PFSK-1 (cell line): Measurements from ENCODE around the gene PGRMC2.

Experiments
- FOXP2 ChIP-seq: optimal IDR thresholded peaks from 2 replicates; pipeline ENCODE3; 2011; ENCODE audit warnings: borderline replicate concordance, control low read depth, inconsistent platforms; ENCODE audit not compliant: insufficient read depth; ENCODE audit errors: extremely low read length, extremely low read depth
- POLR2AphosphoS5 ChIP-seq: IDR thresholded peaks from 2 replicates; pipeline ENCODE4 v1.6.1; 2012; ENCODE audit warnings: low read depth, mild to moderate bottlenecking, control low read depth, low read length, moderate library complexity
- SIN3A ChIP-seq: IDR thresholded peaks from 2 replicates; pipeline ENCODE4 v1.6.1; 2012; ENCODE audit warnings: mild to moderate bottlenecking, low read length, moderate library complexity, borderline replicate concordance; ENCODE audit not compliant: insufficient read depth
- TAF1 ChIP-seq: IDR thresholded peaks from 2 replicates; pipeline ENCODE4 v1.6.1; 2012; ENCODE audit warnings: low read length, control low read depth, borderline replicate concordance; ENCODE audit not compliant: insufficient read depth
- TF ChIP-seq, protein P1 (sequence below), 2 experiments: IDR thresholded peaks; 2 replicates each; pipeline versions ENCODE4 v1.6.1 to v1.8.0; 2011 to 2012; ENCODE audit warnings: low read depth in 2 of 2, low read length in 2 of 2, control low read depth in 1 of 2, inconsistent platforms in 1 of 2, mild to moderate bottlenecking in 1 of 2, moderate library complexity in 1 of 2; ENCODE audit not compliant: insufficient read depth in 1 of 2

The PGRMC2 gene

DNA sequence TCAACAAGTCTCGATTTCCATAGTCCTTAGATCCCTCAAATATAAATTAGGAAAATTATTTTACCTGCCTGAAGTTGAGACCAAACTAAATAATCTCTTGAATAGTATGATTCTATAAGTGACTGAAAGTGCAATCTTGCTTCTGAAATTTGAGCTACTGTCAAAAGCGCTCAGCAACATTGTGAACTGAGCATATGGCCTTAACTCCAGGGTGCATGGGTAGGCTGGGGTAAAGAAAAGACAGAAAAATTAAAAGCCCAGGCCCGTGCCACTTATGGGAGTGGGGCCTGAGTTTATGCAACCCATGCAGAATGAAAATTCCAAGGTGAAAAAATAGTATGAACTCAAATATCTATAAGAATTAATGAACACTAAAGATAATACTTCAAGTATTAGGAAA is 9.8 kb downstream of the PGRMC2 start:
- TF ChIP-seq TAF1 (no peak), FOXP2 (no peak), POLR2AphosphoS5 (no peak), SIN3A (no peak)
- TF ChIP-seq, protein P1, sequence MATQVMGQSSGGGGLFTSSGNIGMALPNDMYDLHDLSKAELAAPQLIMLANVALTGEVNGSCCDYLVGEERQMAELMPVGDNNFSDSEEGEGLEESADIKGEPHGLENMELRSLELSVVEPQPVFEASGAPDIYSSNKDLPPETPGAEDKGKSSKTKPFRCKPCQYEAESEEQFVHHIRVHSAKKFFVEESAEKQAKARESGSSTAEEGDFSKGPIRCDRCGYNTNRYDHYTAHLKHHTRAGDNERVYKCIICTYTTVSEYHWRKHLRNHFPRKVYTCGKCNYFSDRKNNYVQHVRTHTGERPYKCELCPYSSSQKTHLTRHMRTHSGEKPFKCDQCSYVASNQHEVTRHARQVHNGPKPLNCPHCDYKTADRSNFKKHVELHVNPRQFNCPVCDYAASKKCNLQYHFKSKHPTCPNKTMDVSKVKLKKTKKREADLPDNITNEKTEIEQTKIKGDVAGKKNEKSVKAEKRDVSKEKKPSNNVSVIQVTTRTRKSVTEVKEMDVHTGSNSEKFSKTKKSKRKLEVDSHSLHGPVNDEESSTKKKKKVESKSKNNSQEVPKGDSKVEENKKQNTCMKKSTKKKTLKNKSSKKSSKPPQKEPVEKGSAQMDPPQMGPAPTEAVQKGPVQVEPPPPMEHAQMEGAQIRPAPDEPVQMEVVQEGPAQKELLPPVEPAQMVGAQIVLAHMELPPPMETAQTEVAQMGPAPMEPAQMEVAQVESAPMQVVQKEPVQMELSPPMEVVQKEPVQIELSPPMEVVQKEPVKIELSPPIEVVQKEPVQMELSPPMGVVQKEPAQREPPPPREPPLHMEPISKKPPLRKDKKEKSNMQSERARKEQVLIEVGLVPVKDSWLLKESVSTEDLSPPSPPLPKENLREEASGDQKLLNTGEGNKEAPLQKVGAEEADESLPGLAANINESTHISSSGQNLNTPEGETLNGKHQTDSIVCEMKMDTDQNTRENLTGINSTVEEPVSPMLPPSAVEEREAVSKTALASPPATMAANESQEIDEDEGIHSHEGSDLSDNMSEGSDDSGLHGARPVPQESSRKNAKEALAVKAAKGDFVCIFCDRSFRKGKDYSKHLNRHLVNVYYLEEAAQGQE (IDR thresholded peaks at IDR 0.05; ENCODE audit: insufficient read depth in 1 of 2, low read depth in 2 of 2, low read length in 2 of 2): no peak

DNA sequence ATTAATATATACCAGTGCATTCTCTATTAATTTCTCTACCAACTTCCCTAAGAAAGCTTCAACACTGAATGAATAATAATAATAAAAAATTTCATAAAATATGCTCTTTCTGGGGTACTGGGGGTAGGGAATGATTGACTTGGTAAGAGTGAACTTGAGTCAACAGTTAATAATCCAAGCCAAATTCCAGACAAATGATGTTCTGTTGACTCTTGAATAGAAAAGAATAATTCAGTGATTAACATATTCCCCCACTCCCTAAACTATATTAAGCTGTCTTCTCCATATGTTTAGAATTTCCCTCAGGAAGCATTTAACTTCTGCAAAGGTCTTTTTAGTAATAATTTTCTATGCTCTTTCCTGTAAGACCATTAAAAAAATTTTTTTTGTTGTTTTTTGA is 12.3 kb downstream of the PGRMC2 start:
- TF ChIP-seq, protein P1 (IDR thresholded peaks at IDR 0.05; ENCODE audit: insufficient read depth in 1 of 2, low read depth in 2 of 2, low read length in 2 of 2): no peak
- TF ChIP-seq SIN3A: no peak
- TF ChIP-seq TAF1: no peak
- no peak for TF ChIP-seq FOXP2
- TF ChIP-seq POLR2AphosphoS5: no peak

DNA sequence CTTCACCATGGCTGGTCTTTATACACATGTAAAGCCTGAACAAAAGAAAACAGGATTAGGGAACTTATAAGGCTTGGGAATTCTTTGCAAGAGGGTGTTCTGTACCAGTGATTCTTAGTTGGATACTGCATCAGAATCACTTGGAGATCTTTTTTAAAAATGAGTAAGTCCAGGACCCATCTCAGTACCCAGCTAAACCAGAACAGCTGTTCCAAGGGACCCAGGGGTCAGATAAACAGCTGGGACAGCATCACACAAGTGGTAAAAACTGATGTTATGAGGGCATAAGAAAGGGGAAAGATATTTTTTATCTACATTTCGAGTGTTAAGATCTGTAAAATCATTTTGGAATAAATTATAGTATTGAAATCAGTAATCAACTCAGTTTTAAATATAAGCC is 16.1 kb downstream of the PGRMC2 start:
- no peak for TF ChIP-seq TAF1
- TF ChIP-seq FOXP2: no peak
- TF ChIP-seq, protein P1 (IDR thresholded peaks at IDR 0.05; ENCODE audit: insufficient read depth in 1 of 2, low read depth in 2 of 2, low read length in 2 of 2): no peak
- TF ChIP-seq SIN3A: no peak
- TF ChIP-seq POLR2AphosphoS5: no peak

DNA sequence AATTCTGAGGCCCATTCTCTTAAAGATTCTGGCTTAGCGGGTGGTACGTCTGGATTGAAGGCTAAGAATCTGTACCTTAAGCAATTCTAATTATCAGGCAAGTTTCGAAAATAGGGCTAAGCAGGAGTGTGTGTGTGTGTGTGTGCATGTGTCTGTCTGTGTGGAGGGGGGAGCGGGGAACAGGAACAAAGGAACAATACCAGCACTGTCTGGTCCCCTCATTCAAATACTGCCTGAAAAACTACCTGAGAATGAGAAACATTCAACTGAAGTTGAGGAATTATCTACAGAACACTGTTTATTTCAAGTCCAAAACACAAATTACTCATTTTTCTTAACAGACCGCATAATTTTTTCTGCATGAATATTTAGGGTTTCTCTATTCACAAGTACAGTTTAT is 18.6 kb downstream of the PGRMC2 start:
- TF ChIP-seq FOXP2 (no peak), POLR2AphosphoS5 (peak; percentile 39; the same call in 1 of the 2 replicates)

DNA sequence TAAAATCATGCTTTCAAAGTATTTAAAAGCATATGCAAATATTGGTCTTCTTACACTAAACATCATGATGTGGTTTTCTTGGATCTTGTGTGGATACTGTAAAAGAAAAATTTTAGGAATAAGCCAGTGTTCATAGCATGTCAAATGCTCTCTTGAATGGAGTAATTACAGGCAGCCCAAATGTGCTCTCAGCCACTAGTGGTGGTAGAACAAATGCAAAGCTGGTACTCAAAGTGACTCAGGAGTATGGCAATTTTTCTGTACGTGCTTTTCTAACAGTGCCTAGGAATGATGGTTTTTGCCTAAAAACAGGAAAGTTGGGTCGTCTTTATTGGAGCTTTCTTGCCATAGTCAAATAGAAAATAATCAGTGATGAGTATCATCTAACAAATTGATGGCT is 19.9 kb downstream of the PGRMC2 start:
- TF ChIP-seq FOXP2 (no peak), TAF1 (no peak), POLR2AphosphoS5 (no peak), SIN3A (no peak)
- TF ChIP-seq, protein P1 (IDR thresholded peaks at IDR 0.05; ENCODE audit: insufficient read depth in 1 of 2, low read depth in 2 of 2, low read length in 2 of 2): no peak
